Tibial nerve (tissue), 4 donors: ENCODE data around the gene RBBP7. TPM values are rescaled to one million over a fixed set of nuclear protein-coding genes. Genes with fewer than 3 reads are reported as not detected.

Experiments
- DNase-seq, 2 donors: peaks; one replicate each; pipeline ENCODE4 v3.0.0-alpha.2; 2019; ENCODE audit warnings: low spot score in 2 of 2
- H3K27ac ChIP-seq, 4 donors: fragments of 200-600 bp; sonication (generic) in 3 of 4; one replicate each; pipeline ENCODE4 v1.5.1; 2017 to 2019; ENCODE audit warnings: mild to moderate bottlenecking in 1 of 4
- H3K27me3 ChIP-seq, 2 donors: fragments of 200-600 bp; sonication (generic) in 1 of 2; one replicate each; pipeline versions ENCODE4 v1.5.1 to v1.6.0; 2017 to 2019
- H3K36me3 ChIP-seq, 3 donors: fragments of 200-600 bp; sonication (generic); one replicate each; pipeline ENCODE4 v1.5.1; 2018 to 2019
- H3K4me1 ChIP-seq, 4 donors: fragments of 200-600 bp; sonication (generic) in 3 of 4; one replicate each; pipeline ENCODE4 v1.5.1; 2017 to 2019
- H3K4me3 ChIP-seq, 4 donors: fragments of 200-600 bp; sonication (generic) in 3 of 4; one replicate each; pipeline ENCODE4 v1.5.1; 2017 to 2019; ENCODE audit warnings: mild to moderate bottlenecking in 1 of 4, moderate library complexity in 1 of 4
- H3K9me3 ChIP-seq, 4 donors: fragments of 200-600 bp; sonication (generic) in 3 of 4; one replicate each; pipeline ENCODE4 v1.5.1; 2017 to 2019
- EP300 ChIP-seq, 2 donors: sonication (generic); formaldehyde crosslinking; IDR thresholded peaks; one replicate each; pipeline ENCODE4 v1.6.1; 2017; ENCODE audit warnings: antibody characterized with exemption in 2 of 2, mild to moderate bottlenecking in 1 of 2
- POLR2A ChIP-seq, 2 donors: fragments of 450-650 bp; IDR thresholded peaks; one replicate each; pipeline ENCODE4 v1.6.1; 2017; ENCODE audit warnings: antibody characterized with exemption in 2 of 2, mild to moderate bottlenecking in 2 of 2, moderate library complexity in 2 of 2
- WGBS, 2 donors: methylation state at CpG; one replicate each; pipeline ENCODE4 v1.1.5; 2018; 5-methylcytosine and 5-hydroxymethylcytosine counted together
- small RNA-seq: library from RNA; depleted of rRNA; stranded (forward); fragments of <200 nt; gene quantifications from one replicate; pipeline ENCODE3, GENCODE V24; 2016
- total RNA-seq, 4 donors: library from RNA; depleted of rRNA; stranded (reverse); fragments of >200 nt; gene quantifications; one replicate each; pipeline ENCODE4 v1.1.0, GENCODE V29; 2016
- TF ChIP-seq, protein P1 (sequence below), 5 experiments: fragments of 200-600 bp in 3 of 5; fragments of 450-650 bp in 2 of 5; sonication (generic) in 3 of 5; IDR thresholded peaks; one replicate each; pipeline ENCODE4 v1.5.1; 2016 to 2019; ENCODE audit warnings: antibody characterized with exemption in 5 of 5, mild to moderate bottlenecking in 3 of 5, moderate library complexity in 2 of 5

Gene RBBP7
- total RNA-seq, 4 donors from 2014 or later, result 69.7 to 85.5 (median 79.2) TPM

GRCh38 chrX:16804923-16805464, 65.2 kb downstream of the RBBP7 start:
- no peak for DNase-seq
- WGBS, 2 donors, result 71 to 88% methylated on average over 7 to 8 of the region's 8 CpGs
- Histone ChIP-seq H3K27ac (no peak overlapping the region), H3K4me1 (peaks cover 0 to 17% (median 3%) of the 10 kb centered on the region in 4 donors), H3K9me3 (no peaks in the 10 kb centered on the region), H3K27me3 (no peaks in the 10 kb centered on the region), H3K36me3 (peaks cover 0 to 4% (median 0%) of the 10 kb centered on the region in 3 donors), H3K4me3 (no peak overlapping the region)
- TF ChIP-seq EP300 (IDR thresholded peaks at IDR 0.05), result no peak
- TF ChIP-seq, protein P1, sequence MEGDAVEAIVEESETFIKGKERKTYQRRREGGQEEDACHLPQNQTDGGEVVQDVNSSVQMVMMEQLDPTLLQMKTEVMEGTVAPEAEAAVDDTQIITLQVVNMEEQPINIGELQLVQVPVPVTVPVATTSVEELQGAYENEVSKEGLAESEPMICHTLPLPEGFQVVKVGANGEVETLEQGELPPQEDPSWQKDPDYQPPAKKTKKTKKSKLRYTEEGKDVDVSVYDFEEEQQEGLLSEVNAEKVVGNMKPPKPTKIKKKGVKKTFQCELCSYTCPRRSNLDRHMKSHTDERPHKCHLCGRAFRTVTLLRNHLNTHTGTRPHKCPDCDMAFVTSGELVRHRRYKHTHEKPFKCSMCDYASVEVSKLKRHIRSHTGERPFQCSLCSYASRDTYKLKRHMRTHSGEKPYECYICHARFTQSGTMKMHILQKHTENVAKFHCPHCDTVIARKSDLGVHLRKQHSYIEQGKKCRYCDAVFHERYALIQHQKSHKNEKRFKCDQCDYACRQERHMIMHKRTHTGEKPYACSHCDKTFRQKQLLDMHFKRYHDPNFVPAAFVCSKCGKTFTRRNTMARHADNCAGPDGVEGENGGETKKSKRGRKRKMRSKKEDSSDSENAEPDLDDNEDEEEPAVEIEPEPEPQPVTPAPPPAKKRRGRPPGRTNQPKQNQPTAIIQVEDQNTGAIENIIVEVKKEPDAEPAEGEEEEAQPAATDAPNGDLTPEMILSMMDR (IDR thresholded peaks at IDR 0.05), result no peak
- no peak for TF ChIP-seq POLR2A (IDR thresholded peaks at IDR 0.05)

GRCh38 chrX:16797841-16798240, 72.3 kb downstream of the RBBP7 start:
- no peak overlapping the region for H3K27ac ChIP-seq
- no peaks in the 10 kb centered on the region for H3K27me3 ChIP-seq
- H3K36me3 ChIP-seq, result peaks cover 0 to 8% (median 0%) of the 10 kb centered on the region in 3 donors
- H3K9me3 ChIP-seq, result no peaks in the 10 kb centered on the region
- no peak for TF ChIP-seq EP300 (IDR thresholded peaks at IDR 0.05)
- TF ChIP-seq, protein P1 (IDR thresholded peaks at IDR 0.05), result no peak
- TF ChIP-seq POLR2A (IDR thresholded peaks at IDR 0.05), result no peak
- H3K4me3 ChIP-seq, result no peak overlapping the region
- H3K4me1 ChIP-seq, result no peaks in the 10 kb centered on the region
- WGBS, 2 donors, result 54 to 69% methylated on average over 4 of the region's 4 CpGs
- no peak for DNase-seq

DNA sequence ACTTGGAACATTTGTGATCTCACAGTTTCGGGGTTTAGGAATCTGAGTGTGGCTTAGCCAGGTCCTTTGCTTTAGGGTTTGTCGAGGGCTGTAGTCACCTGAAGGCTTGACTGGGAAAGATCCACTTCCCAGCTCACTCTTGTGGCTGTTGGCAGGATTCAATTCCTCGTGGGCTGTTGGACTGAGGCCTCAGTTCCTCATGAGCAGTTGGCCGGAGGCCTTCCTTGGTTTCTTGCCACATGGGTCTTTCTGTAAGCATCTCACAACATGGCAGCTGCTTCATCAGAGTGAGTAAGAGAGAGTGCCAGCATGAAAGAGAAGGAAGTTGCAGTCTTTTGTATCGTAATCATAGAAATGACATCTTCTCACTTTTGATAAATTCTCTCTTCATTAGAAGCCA, 72.8 kb downstream of the RBBP7 start:
- no peaks in the 10 kb centered on the region for H3K4me1 ChIP-seq
- H3K27me3 ChIP-seq, result no peaks in the 10 kb centered on the region
- TF ChIP-seq, protein P1 (IDR thresholded peaks at IDR 0.05), result no peak
- no peak for TF ChIP-seq EP300 (IDR thresholded peaks at IDR 0.05)
- no peak for TF ChIP-seq POLR2A (IDR thresholded peaks at IDR 0.05)
- WGBS, 2 donors, result 83 to 85% methylated on average over 3 to 5 of the region's 5 CpGs
- peaks cover 0 to 7% (median 0%) of the 10 kb centered on the region in 3 donors for H3K36me3 ChIP-seq
- no peak overlapping the region for H3K4me3 ChIP-seq
- H3K9me3 ChIP-seq, result no peaks in the 10 kb centered on the region
- H3K27ac ChIP-seq, result no peak overlapping the region
- no peak for DNase-seq

GRCh38 chrX:16796298-16796697, 73.9 kb downstream of the RBBP7 start:
- H3K9me3 ChIP-seq, result no peaks in the 10 kb centered on the region
- TF ChIP-seq POLR2A (IDR thresholded peaks at IDR 0.05) (no peak), EP300 (IDR thresholded peaks at IDR 0.05) (no peak)
- TF ChIP-seq, protein P1 (IDR thresholded peaks at IDR 0.05), result no peak
- no peak overlapping the region for H3K27ac ChIP-seq
- no peaks in the 10 kb centered on the region for H3K4me1 ChIP-seq
- peaks cover 0 to 7% (median 0%) of the 10 kb centered on the region in 3 donors for H3K36me3 ChIP-seq
- no peak overlapping the region for H3K4me3 ChIP-seq
- H3K27me3 ChIP-seq, result no peaks in the 10 kb centered on the region
- no peak for DNase-seq
- 92 to 97% methylated on average over 4 of the region's 4 CpGs for WGBS, 2 donors

Small RNA genes lying within 50 kb of the gene (small RNA-seq; reads per million reads assigned to genes)
- gene RF00019, result not detected
- not detected for gene RNU4-6P
- not detected for gene RPL12P49

Other genes starting within 250 kb of the RBBP7 start
- gene S100G, start 220.2 kb downstream of the RBBP7 start, total RNA-seq, result not detected
- gene CTPS2, start 157.7 kb downstream of the RBBP7 start, total RNA-seq, result 10 to 100 TPM; 15.9 to 27.5 (median 18.7) TPM
- gene SYAP1, start 150.8 kb downstream of the RBBP7 start, total RNA-seq, result 10 to 100 TPM; 10.6 to 22.6 (median 16.9) TPM
- 10 to 100 TPM; 16.3 to 22.2 (median 20.0) TPM for gene TXLNG, start 83.9 kb downstream of the RBBP7 start, total RNA-seq
- gene REPS2, start 76.3 kb upstream of the RBBP7 start, total RNA-seq, result 10 to 100 TPM in 2 of 4 donors, 1 to 10 TPM in 2; 7.5 to 26.0 (median 9.7) TPM